WTC11 (cell line): ENCODE data around the gene CCNJL. TPM values are rescaled to one million over a fixed set of nuclear protein-coding genes. Genes with fewer than 3 reads are reported as not detected.
"Not testable (repeated sequence)": the region's sequence is repeated elsewhere in the genome, so short reads cannot be mapped to it uniquely, and the experiment has no call there.

ENCODE experiments used
- ATAC-seq: fragments of 200-7000 bp; cut with Tn5 transposase; 2 replicates; pipeline ENCODE4 v1.10.0; 2021; ENCODE audit warnings: mild to moderate bottlenecking, moderate library complexity
- CTCF ChIA-PET: fragments of 300-600 bp; sonication (Branson Sonifier 250); formaldehyde crosslinking; loops from one replicate; lab custom pipeline; 2021; ENCODE audit warnings: antibody characterized with exemption; lab: Charles Lee
- POLR2A ChIA-PET: fragments of 350-600 bp; sonication (Branson Sonifier 250); formaldehyde crosslinking; loops from one replicate; lab custom pipeline; 2021; ENCODE audit warnings: antibody characterized with exemption; lab: Charles Lee
- DNase-seq: peaks from one replicate; pipeline ENCODE4 v3.0.0; 2021; ENCODE audit warnings: low spot score
- H3K27ac Mint-ChIP-seq: 2 replicates; pipeline ENCODE4 v1.8.0; 2021; ENCODE audit warnings: mixed read lengths
- H3K27me3 Mint-ChIP-seq: 2 replicates; pipeline ENCODE4 v1.8.0; 2021; ENCODE audit warnings: low read depth, mild to moderate bottlenecking, moderate library complexity, mixed read lengths
- H3K36me3 Mint-ChIP-seq: 2 replicates; pipeline ENCODE4 v1.8.0; 2021; ENCODE audit warnings: mixed read lengths
- H3K4me1 Mint-ChIP-seq: 2 replicates; pipeline ENCODE4 v1.8.0; 2022; ENCODE audit warnings: mixed read lengths
- H3K4me3 Mint-ChIP-seq: 2 replicates; pipeline ENCODE4 v1.8.0; 2021; ENCODE audit warnings: mild to moderate bottlenecking, moderate library complexity, mixed read lengths
- H3K9me3 Mint-ChIP-seq: 2 replicates; pipeline ENCODE4 v1.8.0; 2021; ENCODE audit warnings: mixed read lengths
- AR ChIP-seq: fragments of 250-450 bp; sonication (Bioruptor Pico); IDR thresholded peaks from 2 replicates; pipeline ENCODE4 v1.9.0; 2021; ENCODE audit warnings: mild to moderate bottlenecking
- CREB1 ChIP-seq: sonication (generic); formaldehyde crosslinking; IDR thresholded peaks from 2 replicates; pipeline ENCODE4 v1.8.0; 2023; ENCODE audit warnings: mild to moderate bottlenecking, missing genetic modification reagents
- CREM ChIP-seq: sonication (generic); formaldehyde crosslinking; IDR thresholded peaks from 2 replicates; pipeline ENCODE4 v1.8.1; 2022; ENCODE audit warnings: mild to moderate bottlenecking, missing genetic modification reagents, moderate library complexity
- ESRRA ChIP-seq: sonication (generic); formaldehyde crosslinking; IDR thresholded peaks from 2 replicates; pipeline ENCODE4 v1.8.1; 2022; ENCODE audit warnings: mild to moderate bottlenecking, missing genetic modification reagents, borderline replicate concordance
- GRHL2 ChIP-seq: fragments of 250-450 bp; sonication (Bioruptor Pico); IDR thresholded peaks from 2 replicates; pipeline ENCODE4 v1.8.0; 2022; ENCODE audit warnings: mild to moderate bottlenecking, moderate library complexity; ENCODE audit not compliant: insufficient replicate concordance, severe bottlenecking
- HMGA2 ChIP-seq: fragments of 250-450 bp; sonication (Bioruptor Pico); IDR thresholded peaks from 2 replicates; pipeline ENCODE4 v1.4.0; 2021; ENCODE audit warnings: mild to moderate bottlenecking, moderate library complexity
- JUN ChIP-seq: sonication (generic); formaldehyde crosslinking; IDR thresholded peaks from 2 replicates; pipeline ENCODE4 v1.8.0; 2023; ENCODE audit warnings: mild to moderate bottlenecking, missing genetic modification reagents
- PRRX2 ChIP-seq: fragments of 250-450 bp; sonication (Bioruptor Pico); IDR thresholded peaks from 2 replicates; pipeline ENCODE4 v1.8.0; 2021; ENCODE audit warnings: mild to moderate bottlenecking
- SMAD3 ChIP-seq: sonication (generic); formaldehyde crosslinking; IDR thresholded peaks from 2 replicates; pipeline ENCODE4 v1.8.0; 2022; ENCODE audit warnings: missing genetic modification reagents, mild to moderate bottlenecking, borderline replicate concordance
- TP53 ChIP-seq: sonication (generic); formaldehyde crosslinking; IDR thresholded peaks from 2 replicates; pipeline ENCODE4 v1.8.1; 2023; ENCODE audit warnings: mild to moderate bottlenecking, missing genetic modification reagents
- ZNF138 ChIP-seq: sonication (generic); formaldehyde crosslinking; conservative IDR thresholded peaks from 2 replicates; pipeline ENCODE4 v1.8.1; 2022; ENCODE audit warnings: mild to moderate bottlenecking, moderate library complexity, missing genetic modification reagents
- ZNF232 ChIP-seq: sonication (generic); formaldehyde crosslinking; IDR thresholded peaks from 2 replicates; pipeline ENCODE4 v1.8.0; 2022; ENCODE audit warnings: mild to moderate bottlenecking, missing genetic modification reagents
- ZNF281 ChIP-seq: sonication (generic); formaldehyde crosslinking; IDR thresholded peaks from 2 replicates; pipeline ENCODE4 v1.8.0; 2023; ENCODE audit warnings: mild to moderate bottlenecking, missing genetic modification reagents
- ZNF532 ChIP-seq: fragments of 250-450 bp; sonication (Bioruptor Pico); IDR thresholded peaks from 2 replicates; pipeline ENCODE4 v1.9.0; 2021; ENCODE audit warnings: mild to moderate bottlenecking, borderline replicate concordance
- total RNA-seq: library from RNA; stranded (reverse); gene quantifications from 3 replicates; pipeline ENCODE4 v1.2.3, GENCODE V29; 2021
- TF ChIP-seq, protein P1 (sequence below): sonication (generic); formaldehyde crosslinking; IDR thresholded peaks from 2 replicates; pipeline ENCODE4 v1.8.1; 2022; ENCODE audit warnings: low read depth, mild to moderate bottlenecking, moderate library complexity, missing genetic modification reagents, borderline replicate concordance
- TF ChIP-seq, protein P2 (sequence below): sonication (generic); formaldehyde crosslinking; IDR thresholded peaks from 2 replicates; pipeline ENCODE4 v1.8.1; 2022; ENCODE audit warnings: missing genetic modification reagents, borderline replicate concordance
- TF ChIP-seq, protein P3 (sequence below): sonication (generic); formaldehyde crosslinking; IDR thresholded peaks from 2 replicates; pipeline ENCODE4 v1.8.0; 2022; ENCODE audit warnings: mild to moderate bottlenecking, missing genetic modification reagents

CCNJL gene
- total RNA-seq, 1 experiment from 2014 or later = 31.3 TPM

GRCh38 chr5:160249570-160249969, 62.8 kb downstream of the CCNJL start:
- POLR2A ChIA-PET, H3K27me3 Mint-ChIP-seq, DNase-seq, H3K27ac Mint-ChIP-seq, H3K4me3 Mint-ChIP-seq, H3K4me1 Mint-ChIP-seq, H3K9me3 Mint-ChIP-seq, ATAC-seq: not testable (repeated sequence)
- CTCF ChIA-PET = interaction anchor here (1.0 to 2.5 kb wide), 5 partner anchors 13 to 228 kb away, joined by 3 to 14 read pairs (median 3); no protein-coding TSS in a partner anchor
- TF ChIP-seq HMGA2 (CRISPR knock-in tag) = peak; percentile 73
- H3K36me3 Mint-ChIP-seq = peaks cover 26% of the 10 kb centered on the region

DNA sequence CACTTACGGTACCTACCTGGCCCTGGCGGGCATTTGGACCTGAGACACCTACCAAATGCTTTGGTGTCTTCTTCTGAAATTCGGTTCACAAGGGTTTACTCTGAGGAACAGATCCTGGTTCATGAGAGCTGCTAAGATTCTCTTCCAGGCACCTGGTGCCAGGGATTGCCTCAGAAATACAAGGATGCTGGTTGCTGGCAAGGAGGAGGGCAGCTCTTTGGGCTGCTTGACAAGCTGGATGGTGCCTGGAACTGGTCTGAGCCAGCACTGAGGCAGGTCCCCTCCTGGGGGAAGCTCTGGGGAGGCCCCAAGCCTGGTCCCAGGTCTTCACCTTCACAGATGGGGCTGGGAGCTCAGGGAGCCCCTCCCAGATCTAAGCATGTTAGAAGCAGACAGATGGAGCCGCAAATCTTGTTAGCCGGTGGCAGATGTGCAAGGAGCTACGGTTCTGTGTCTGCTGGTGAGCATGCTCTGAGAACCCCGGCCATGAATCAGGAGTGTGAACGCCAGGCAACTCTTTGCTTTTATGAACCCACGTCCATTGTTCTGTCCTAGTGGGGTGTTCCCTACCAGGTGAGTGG, 66.8 kb downstream of the CCNJL start:
- Mint-ChIP-seq H3K4me1 (peaks cover 11% of the 10 kb centered on the region), H3K27ac (no peak overlapping the region), H3K27me3 (no peaks in the 10 kb centered on the region), H3K36me3 (no peaks in the 10 kb centered on the region), H3K9me3 (no peaks in the 10 kb centered on the region), H3K4me3 (no peak overlapping the region)
- TF ChIP-seq JUN (CRISPR knock-in tag) = no peak
- CTCF ChIA-PET = interaction anchor here (0.9 to 10.9 kb wide), 8 partner anchors 14 to 224 kb away, joined by 3 to 101 read pairs (median 8); no protein-coding TSS in a partner anchor
- 0 out of 2 replicates have a peak, but pooled peaks have one; percentile 8 for ATAC-seq
- POLR2A ChIA-PET = interaction anchor here (0.5 to 1.8 kb wide), 5 partner anchors 13 to 456 kb away, joined by 3 to 6 read pairs (median 4); partner anchors contain the start of gene CCNJL
- no peak for DNase-seq

GRCh38 chr5:160242145-160242544, 70.2 kb downstream of the CCNJL start:
- ChIA-PET CTCF (interaction anchor here (0.6 to 10.9 kb wide), 11 partner anchors 11 to 148 kb away, joined by 3 to 101 read pairs (median 4); no protein-coding TSS in a partner anchor), POLR2A (interaction anchor here (0.6 to 1.0 kb wide), 2 partner anchors 19 to 158 kb away, joined by 3 read pairs; no protein-coding TSS in a partner anchor)
- DNase-seq (no peak), ATAC-seq (no peak)
- H3K4me1 Mint-ChIP-seq = peaks cover 31% of the 10 kb centered on the region
- no peak overlapping the region for H3K4me3 Mint-ChIP-seq
- no peaks in the 10 kb centered on the region for H3K9me3 Mint-ChIP-seq
- no peaks in the 10 kb centered on the region for H3K27me3 Mint-ChIP-seq
- H3K27ac Mint-ChIP-seq = no peak overlapping the region
- no peaks in the 10 kb centered on the region for H3K36me3 Mint-ChIP-seq
- TF ChIP-seq CREB1 (CRISPR knock-in tag) = no peak
- no peak for TF ChIP-seq JUN (CRISPR knock-in tag)
- TF ChIP-seq CREM = no peak
- TF ChIP-seq, protein P1, sequence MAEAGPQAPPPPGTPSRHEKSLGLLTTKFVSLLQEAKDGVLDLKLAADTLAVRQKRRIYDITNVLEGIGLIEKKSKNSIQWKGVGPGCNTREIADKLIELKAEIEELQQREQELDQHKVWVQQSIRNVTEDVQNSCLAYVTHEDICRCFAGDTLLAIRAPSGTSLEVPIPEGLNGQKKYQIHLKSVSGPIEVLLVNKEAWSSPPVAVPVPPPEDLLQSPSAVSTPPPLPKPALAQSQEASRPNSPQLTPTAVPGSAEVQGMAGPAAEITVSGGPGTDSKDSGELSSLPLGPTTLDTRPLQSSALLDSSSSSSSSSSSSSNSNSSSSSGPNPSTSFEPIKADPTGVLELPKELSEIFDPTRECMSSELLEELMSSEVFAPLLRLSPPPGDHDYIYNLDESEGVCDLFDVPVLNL (CRISPR knock-in tag) = no peak
- TF ChIP-seq, protein P2, sequence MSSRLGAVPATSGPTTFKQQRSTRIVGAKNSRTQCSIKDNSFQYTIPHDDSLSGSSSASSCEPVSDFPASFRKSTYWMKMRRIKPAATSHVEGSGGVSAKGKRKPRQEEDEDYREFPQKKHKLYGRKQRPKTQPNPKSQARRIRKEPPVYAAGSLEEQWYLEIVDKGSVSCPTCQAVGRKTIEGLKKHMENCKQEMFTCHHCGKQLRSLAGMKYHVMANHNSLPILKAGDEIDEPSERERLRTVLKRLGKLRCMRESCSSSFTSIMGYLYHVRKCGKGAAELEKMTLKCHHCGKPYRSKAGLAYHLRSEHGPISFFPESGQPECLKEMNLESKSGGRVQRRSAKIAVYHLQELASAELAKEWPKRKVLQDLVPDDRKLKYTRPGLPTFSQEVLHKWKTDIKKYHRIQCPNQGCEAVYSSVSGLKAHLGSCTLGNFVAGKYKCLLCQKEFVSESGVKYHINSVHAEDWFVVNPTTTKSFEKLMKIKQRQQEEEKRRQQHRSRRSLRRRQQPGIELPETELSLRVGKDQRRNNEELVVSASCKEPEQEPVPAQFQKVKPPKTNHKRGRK (CRISPR knock-in tag) = no peak
- TF ChIP-seq SMAD3 = no peak
- TF ChIP-seq ZNF281 (CRISPR knock-in tag) = no peak
- TF ChIP-seq AR = no peak
- no peak for TF ChIP-seq ZNF232 (CRISPR knock-in tag)
- TF ChIP-seq ZNF138 (CRISPR knock-in tag) = no peak
- TF ChIP-seq ESRRA (CRISPR knock-in tag) = no peak
- no peak for TF ChIP-seq PRRX2 (CRISPR knock-in tag)
- no peak for TF ChIP-seq TP53 (CRISPR knock-in tag)
- TF ChIP-seq, protein P3, sequence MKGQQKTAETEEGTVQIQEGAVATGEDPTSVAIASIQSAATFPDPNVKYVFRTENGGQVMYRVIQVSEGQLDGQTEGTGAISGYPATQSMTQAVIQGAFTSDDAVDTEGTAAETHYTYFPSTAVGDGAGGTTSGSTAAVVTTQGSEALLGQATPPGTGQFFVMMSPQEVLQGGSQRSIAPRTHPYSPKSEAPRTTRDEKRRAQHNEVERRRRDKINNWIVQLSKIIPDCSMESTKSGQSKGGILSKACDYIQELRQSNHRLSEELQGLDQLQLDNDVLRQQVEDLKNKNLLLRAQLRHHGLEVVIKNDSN (CRISPR knock-in tag) = no peak
- TF ChIP-seq ZNF532 (CRISPR knock-in tag) = no peak
- no peak for TF ChIP-seq GRHL2 (CRISPR knock-in tag)
